GM12878 (cell line): Measurements from ENCODE around the gene CBX2. TPM values are rescaled to one million over a fixed set of nuclear protein-coding genes. Genes with fewer than 3 reads are reported as not detected.
A peak's percentile ranks its signal among the peaks of the same experiment; 100 is the strongest.

Experiments
- ATAC-seq: fragments of 200-7000 bp; cut with Tn5 transposase; 3 replicates; pipeline ENCODE4 v1.9.1; 2020; ENCODE audit warnings: mild to moderate bottlenecking, moderate library complexity
- BruUV-seq: library from RNA; stranded (reverse); fragments of 400-500 nt; replicated peaks from 2 replicates; lab custom pipeline; 2021; lab: Mats Ljungman, UMichigan
- CTCF ChIA-PET: fragments of 300-600 bp; sonication (Branson Sonifier 250); formaldehyde crosslinking; extraction: SDS; loops from one replicate; lab custom pipeline; 2021; ENCODE audit warnings: inconsistent platforms; lab: Yijun Ruan, JAX
- POLR2A ChIA-PET: fragments of 350-600 bp; formaldehyde crosslinking; extraction: SDS; loops from one replicate; lab custom pipeline; 2021; ENCODE audit warnings: inconsistent platforms; lab: Charles Lee
- RAD21 ChIA-PET: fragments of 300-600 bp; sonication (Branson Sonifier 250); formaldehyde crosslinking; loops from one replicate; lab custom pipeline; 2023; ENCODE audit warnings: antibody characterized with exemption; ENCODE audit not compliant: unreplicated experiment; lab: Charles Lee
- SMC1A ChIA-PET: fragments of 300-600 bp; sonication (Branson Sonifier 250); formaldehyde crosslinking; loops from one replicate; lab custom pipeline; 2023; ENCODE audit not compliant: unreplicated experiment, uncharacterized antibody; lab: Charles Lee
- DNase-seq: peaks from one replicate; pipeline ENCODE4 v3.0.0-alpha.2; 2011; ENCODE audit warnings: low read depth, low spot score
- FAIRE-seq: peaks from 3 replicates; lab custom pipeline; 2011; peaks lifted over from hg19 to GRCh38; lab: Jason Lieb, UNC
- H2AFZ ChIP-seq: 2 replicates; pipeline ENCODE4 v1.6.0; 2011; ENCODE audit warnings: low read depth, low read length, control low read depth; ENCODE audit not compliant: control insufficient read depth
- H3K27ac ChIP-seq: 2 replicates; pipeline ENCODE4 v1.5.1; 2011; ENCODE audit warnings: control low read depth; ENCODE audit not compliant: control insufficient read depth, insufficient read depth
- H3K27me3 ChIP-seq, 2 experiments: replicated peaks in 1 of 2; 2 replicates each; pipeline versions ENCODE4 v1.6.0 to v1.6.1; 2011; ENCODE audit warnings: low read length in 1 of 2; ENCODE audit not compliant: control insufficient read depth in 2 of 2, insufficient read depth in 2 of 2
- H3K36me3 ChIP-seq, 2 experiments: 2 replicates each; pipeline ENCODE4 v1.5.1; 2011; ENCODE audit warnings: low read length in 1 of 2; ENCODE audit not compliant: control insufficient read depth in 2 of 2, insufficient read depth in 2 of 2
- H3K4me1 ChIP-seq: 2 replicates; pipeline ENCODE4 v1.6.1; 2011; ENCODE audit warnings: mild to moderate bottlenecking, low read length, moderate library complexity, mixed read lengths; ENCODE audit not compliant: control insufficient read depth, insufficient read depth
- H3K4me2 ChIP-seq: 2 replicates; pipeline ENCODE4 v1.6.0; 2011; ENCODE audit warnings: control low read depth; ENCODE audit not compliant: control insufficient read depth, insufficient read depth
- H3K4me3 ChIP-seq: fragments of 200-600 bp; sonication (generic); 2 replicates; pipeline ENCODE4 v1.5.1; 2016
- H3K79me2 ChIP-seq: 2 replicates; pipeline ENCODE4 v1.6.0; 2011; ENCODE audit warnings: low read length; ENCODE audit not compliant: control insufficient read depth, insufficient read depth
- H3K9ac ChIP-seq: 2 replicates; pipeline ENCODE4 v1.8.0; 2011; ENCODE audit warnings: low read length, control low read depth, mixed read lengths; ENCODE audit not compliant: control insufficient read depth, insufficient read depth
- H3K9me3 ChIP-seq: replicated peaks from 3 replicates; pipeline ENCODE4 v1.5.1; 2011; ENCODE audit warnings: mild to moderate bottlenecking, low read length; ENCODE audit not compliant: control insufficient read depth, insufficient read depth
- H4K20me1 ChIP-seq: 2 replicates; pipeline ENCODE4 v1.6.0; 2011; ENCODE audit not compliant: control insufficient read depth, insufficient read depth
- EZH2 ChIP-seq: IDR thresholded peaks from 2 replicates; pipeline ENCODE4 v1.6.1; 2012; ENCODE audit warnings: low read depth, mild to moderate bottlenecking, control low read depth, inconsistent platforms, low read length, borderline replicate concordance; ENCODE audit not compliant: control insufficient read depth
- FOXK2 ChIP-seq: fragments of 450-650 bp; IDR thresholded peaks from 2 replicates; pipeline ENCODE4 v1.6.1; 2017; ENCODE audit warnings: mild to moderate bottlenecking, moderate library complexity
- MXI1 ChIP-seq: fragments of 150-350 bp; IDR thresholded peaks from 2 replicates; pipeline ENCODE4 v1.6.1; 2011; ENCODE audit warnings: low read depth, mild to moderate bottlenecking, inconsistent platforms, low read length, improper control_type of control experiment
- POU2F2 ChIP-seq: IDR thresholded peaks from 3 replicates; pipeline ENCODE4 v1.6.1; 2011; ENCODE audit warnings: low read depth, mild to moderate bottlenecking, low read length, borderline replicate concordance
- RAD21 ChIP-seq: IDR thresholded peaks from 2 replicates; pipeline ENCODE4 v1.6.1; 2011; ENCODE audit warnings: mild to moderate bottlenecking, low read depth, low read length, moderate library complexity; ENCODE audit not compliant: insufficient read depth
- SUZ12 ChIP-seq: fragments of 200-600 bp; sonication (generic); IDR thresholded peaks from one replicate; pipeline ENCODE4 v1.6.1; 2018; ENCODE audit warnings: antibody characterized with exemption, mild to moderate bottlenecking; ENCODE audit not compliant: unreplicated experiment
- USF1 ChIP-seq: IDR thresholded peaks from 2 replicates; pipeline ENCODE4 v1.6.1; 2011; ENCODE audit warnings: borderline replicate concordance, low read depth, mild to moderate bottlenecking, moderate library complexity, mixed read lengths, low read length; ENCODE audit not compliant: insufficient read depth; ENCODE audit errors: extremely low read length
- WRNIP1 ChIP-seq: IDR thresholded peaks from 2 replicates; pipeline ENCODE4 v1.6.1; 2011; ENCODE audit warnings: low read depth, low read length, improper control_type of control experiment, borderline replicate concordance
- WGBS: methylation state at CpG from one replicate; pipeline ENCODE4 v1.1.6; 2016; ENCODE audit warnings: low lambda C conversion rate; ENCODE audit not compliant: insufficient replicate concordance, insufficient coverage; ENCODE audit errors: missing lambda C conversion rate; 5-methylcytosine and 5-hydroxymethylcytosine counted together
- in situ Hi-C: fragments of 300-500 bp; cut with MboI; formaldehyde crosslinking; loops from 9 replicates; pipeline ENCODE4 v1.14.3; 2018; ENCODE audit warnings: mixed read lengths
- intact Hi-C: fragments of 100-400 bp; cut with micrococcal nuclease; formaldehyde crosslinking; loops from one replicate; pipeline ENCODE4 v1.14.2; 2022; ENCODE audit not compliant: unreplicated experiment
- polyA plus RNA-seq, 11 experiments: library from polyadenylated mRNA; depleted of rRNA in 4 of 11; unstranded in 6 of 11; stranded (reverse) in 5 of 11; fragments of >200 nt; fragmentation: Nextera tagmentation in 4 of 11; fragmentation: Illumina TruSeq in 1 of 11; extraction: Ambion mirVana in 4 of 11; extraction: Trizol in 1 of 11; gene quantifications; 1 replicate in 1 of 11; 2 replicates in 10 of 11; pipeline versions ENCODE4 v1.2.1 to v1.2.3, GENCODE V29; 2011 to 2016; ENCODE audit warnings: inconsistent platforms in 2 of 11, missing spikeins in 2 of 11, low read depth in 1 of 11
- total RNA-seq, 4 experiments: library from RNA; depleted of rRNA in 3 of 4; stranded (reverse); fragments of >200 nt in 3 of 4; fragmentation: Illumina TruSeq in 1 of 4; extraction: Trizol in 1 of 4; gene quantifications; 2 replicates each; pipeline versions ENCODE4 v1.2.1 to v1.2.3, GENCODE V29; 2013 to 2021

The CBX2 gene
- total and polyA plus RNA-seq, 10 of the 15 experiments (the other 5 are each of a cell fraction or from before 2014, with no cell fraction given), result 0.35 to 7.5 (median 4.2) TPM

GRCh38 chr17:79814127-79814973 is 36.4 kb downstream of the CBX2 start:
- Histone ChIP-seq H3K9ac (no peak overlapping the region), H2AFZ (no peak overlapping the region), H3K4me1 (peaks cover 26% of the 10 kb centered on the region), H3K27ac (no peak overlapping the region), H3K4me3 (no peak overlapping the region), H3K79me2 (no peaks in the 10 kb centered on the region), H3K27me3 (peaks cover 38 to 39% of the 10 kb centered on the region in 2 experiments), H3K36me3 (no peaks in the 10 kb centered on the region), H4K20me1 (no peaks in the 10 kb centered on the region; the same call in 1 of the 2 replicates), H3K9me3 (no peaks in the 10 kb centered on the region), H3K4me2 (0 out of 2 replicates have a peak overlapping the region, but pooled peaks have one; percentile 44)
- intact Hi-C loops, result no loop called here
- POLR2A ChIA-PET, result interaction anchor here (0.7 kb wide), 1 partner anchor 17 kb away, joined by 4 read pairs; the partner anchor contains the start of gene CBX8
- FAIRE-seq (no peak), DNase-seq (no peak), ATAC-seq (no peak)
- BruUV-seq, result no TSS peak
- in situ Hi-C loops, result no loop called here
- 8% methylated on average over 33 of the region's 43 CpGs for WGBS
- TF ChIP-seq FOXK2 (no peak), EZH2 (peak; percentile 90; the same call in 1 of the 2 replicates), USF1 (peak; percentile 2), RAD21 (no peak), MXI1 (no peak), SUZ12 (peak; percentile 54), WRNIP1 (no peak), POU2F2 (no peak)
- RAD21 ChIA-PET, result interaction anchor here (0.8 kb wide), 1 partner anchor 17 kb away, joined by 4 read pairs; the partner anchor contains the start of gene CBX8
- SMC1A ChIA-PET, result no interaction called here
- CTCF ChIA-PET, result no interaction called here
